GM23338 (cell line): ENCODE data around the gene NIFK. TPM values are rescaled to one million over a fixed set of nuclear protein-coding genes. Genes with fewer than 3 reads are reported as not detected.

Experiments used
- ATAC-seq: fragments of 200-7000 bp; cut with Tn5 transposase; 3 replicates; pipeline ENCODE4 v1.9.1; 2020
- DNase-seq: peaks from one replicate; pipeline ENCODE4 v3.0.0-alpha.2; 2015; ENCODE audit warnings: low spot score
- H2AFZ ChIP-seq: fragments of 200-600 bp; sonication (generic); 2 replicates; pipeline ENCODE4 v1.8.0; 2016; ENCODE audit warnings: antibody characterized with exemption, mild to moderate bottlenecking, moderate library complexity
- H3F3A ChIP-seq: fragments of 200-600 bp; sonication (generic); replicated peaks from 2 replicates; pipeline ENCODE4 v1.8.0; 2017; ENCODE audit warnings: antibody characterized with exemption, mixed run types, low read depth
- H3K27ac ChIP-seq: fragments of 200-600 bp; sonication (generic); 2 replicates; pipeline ENCODE4 v1.6.1; 2016; ENCODE audit warnings: low read depth
- H3K27me3 ChIP-seq: fragments of 200-600 bp; sonication (generic); 2 replicates; pipeline ENCODE4 v1.8.0; 2016; ENCODE audit warnings: mild to moderate bottlenecking, mixed run types, moderate library complexity; ENCODE audit not compliant: insufficient read depth
- H3K36me3 ChIP-seq: fragments of 200-600 bp; sonication (generic); 2 replicates; pipeline ENCODE4 v1.8.0; 2016; ENCODE audit warnings: mild to moderate bottlenecking; ENCODE audit not compliant: insufficient read depth
- H3K4me1 ChIP-seq: fragments of 200-600 bp; sonication (generic); 2 replicates; pipeline ENCODE4 v1.8.0; 2016; ENCODE audit warnings: mild to moderate bottlenecking, moderate library complexity; ENCODE audit not compliant: insufficient read depth
- H3K4me2 ChIP-seq: fragments of 200-600 bp; sonication (generic); 2 replicates; pipeline ENCODE4 v1.7.1; 2017; ENCODE audit warnings: mixed run types
- H3K4me3 ChIP-seq: fragments of 200-600 bp; sonication (generic); 2 replicates; pipeline ENCODE4 v1.6.1; 2016; ENCODE audit warnings: mixed run types
- H3K79me2 ChIP-seq: fragments of 200-600 bp; sonication (generic); replicated peaks from 2 replicates; pipeline ENCODE4 v1.8.0; 2017; ENCODE audit warnings: mild to moderate bottlenecking; ENCODE audit not compliant: insufficient read depth
- H3K9me2 ChIP-seq: fragments of 200-600 bp; sonication (generic); 2 replicates; pipeline ENCODE4 v1.8.0; 2017; ENCODE audit not compliant: insufficient read depth
- H4K20me1 ChIP-seq: fragments of 200-600 bp; sonication (generic); replicated peaks from 2 replicates; pipeline ENCODE4 v1.8.0; 2017; ENCODE audit warnings: mild to moderate bottlenecking; ENCODE audit not compliant: insufficient read depth
- H3K27ac Mint-ChIP-seq: 2 replicates; pipeline ENCODE4 v1.8.0; 2020; ENCODE audit warnings: inconsistent platforms, mild to moderate bottlenecking, moderate library complexity, mixed read lengths
- H3K27me3 Mint-ChIP-seq: 3 replicates; pipeline ENCODE4 v1.8.0; 2022; ENCODE audit warnings: low read depth, mild to moderate bottlenecking, moderate library complexity, mixed read lengths, inconsistent platforms; ENCODE audit not compliant: insufficient read depth, poor library complexity
- H3K36me3 Mint-ChIP-seq: 3 replicates; pipeline ENCODE4 v1.8.0; 2021; ENCODE audit warnings: low read depth, mild to moderate bottlenecking, inconsistent platforms, moderate library complexity, mixed read lengths
- H3K4me1 Mint-ChIP-seq: 3 replicates; pipeline ENCODE4 v1.8.0; 2020; ENCODE audit warnings: mild to moderate bottlenecking, inconsistent platforms, mixed read lengths
- H3K4me3 Mint-ChIP-seq: 3 replicates; pipeline ENCODE4 v1.8.0; 2021; ENCODE audit warnings: moderate library complexity, mild to moderate bottlenecking, inconsistent platforms, mixed read lengths
- H3K9me3 Mint-ChIP-seq: 3 replicates; pipeline ENCODE4 v1.8.0; 2020; ENCODE audit warnings: moderate library complexity, mild to moderate bottlenecking, inconsistent platforms, mixed read lengths
- CREB1 ChIP-seq: fragments of 250-450 bp; sonication (Bioruptor Pico); IDR thresholded peaks from 2 replicates; pipeline ENCODE4 v1.5.0; 2020; ENCODE audit warnings: low read depth, mild to moderate bottlenecking, moderate library complexity
- EZH2 ChIP-seq: fragments of 200-600 bp; sonication (generic); IDR thresholded peaks from one replicate; pipeline ENCODE4 v1.8.0; 2017; ENCODE audit warnings: antibody characterized with exemption, mild to moderate bottlenecking, low read depth; ENCODE audit not compliant: unreplicated experiment
- JUNB ChIP-seq: IDR thresholded peaks from one replicate; pipeline ENCODE4 v1.6.1; 2016; ENCODE audit warnings: antibody characterized with exemption; ENCODE audit not compliant: unreplicated experiment
- NANOG ChIP-seq: IDR thresholded peaks from 2 replicates; pipeline ENCODE4 v1.6.1; 2016; ENCODE audit warnings: antibody characterized with exemption, borderline replicate concordance
- REST ChIP-seq: IDR thresholded peaks from one replicate; pipeline ENCODE4 v1.6.1; 2018; ENCODE audit warnings: antibody characterized with exemption; ENCODE audit not compliant: unreplicated experiment
- ZNF331 ChIP-seq: fragments of 250-450 bp; sonication (Bioruptor Pico); IDR thresholded peaks from 2 replicates; pipeline ENCODE4 v1.5.0; 2020; ENCODE audit warnings: low read depth, mild to moderate bottlenecking, moderate library complexity
- polyA plus RNA-seq: library from polyadenylated mRNA; unstranded; fragments of >200 nt; fragmentation: Nextera tagmentation; extraction: Ambion mirVana; gene quantifications from 2 replicates; pipeline ENCODE4 v1.2.1, GENCODE V29; 2016
- total RNA-seq: library from RNA; depleted of rRNA; stranded (reverse); fragments of >200 nt; shearing (Covaris generic); gene quantifications from 2 replicates; pipeline ENCODE4 v1.2.3, GENCODE V29; 2014
- TF ChIP-seq, protein P1 (sequence below): IDR thresholded peaks from 2 replicates; pipeline ENCODE4 v1.6.1; 2016; ENCODE audit warnings: antibody characterized with exemption

Gene NIFK
- total and polyA plus RNA-seq, 2 experiments from 2014 or later: 106 to 289 TPM

DNA sequence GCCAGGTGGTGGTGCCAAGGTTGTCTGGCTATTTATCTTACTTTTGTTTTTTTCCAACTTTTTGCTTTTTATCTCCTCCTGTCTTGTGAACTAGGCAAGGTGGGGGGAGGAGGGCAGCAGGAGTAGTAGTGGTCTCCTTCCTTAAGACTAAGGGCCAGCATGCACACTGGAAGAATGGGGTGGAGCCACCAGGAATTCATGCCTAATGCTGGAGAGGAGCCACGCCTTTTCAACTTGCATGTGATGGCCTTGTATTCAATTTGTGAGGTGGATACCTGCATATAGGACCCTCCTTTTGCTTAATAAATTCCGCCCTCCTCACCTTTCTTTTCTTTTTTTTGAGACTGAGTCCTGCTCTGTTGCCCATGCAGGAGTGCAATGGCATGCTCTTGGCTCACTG lies 49.8 kb downstream of the NIFK start:
- H3K36me3 ChIP-seq: peaks cover 13% of the 10 kb centered on the region; the same call in 1 of the 2 replicates
- no peak for TF ChIP-seq ZNF331 (CRISPR knock-in tag)
- TF ChIP-seq EZH2: no peak
- TF ChIP-seq REST: no peak
- TF ChIP-seq CREB1 (CRISPR knock-in tag): no peak
- TF ChIP-seq, protein P1, sequence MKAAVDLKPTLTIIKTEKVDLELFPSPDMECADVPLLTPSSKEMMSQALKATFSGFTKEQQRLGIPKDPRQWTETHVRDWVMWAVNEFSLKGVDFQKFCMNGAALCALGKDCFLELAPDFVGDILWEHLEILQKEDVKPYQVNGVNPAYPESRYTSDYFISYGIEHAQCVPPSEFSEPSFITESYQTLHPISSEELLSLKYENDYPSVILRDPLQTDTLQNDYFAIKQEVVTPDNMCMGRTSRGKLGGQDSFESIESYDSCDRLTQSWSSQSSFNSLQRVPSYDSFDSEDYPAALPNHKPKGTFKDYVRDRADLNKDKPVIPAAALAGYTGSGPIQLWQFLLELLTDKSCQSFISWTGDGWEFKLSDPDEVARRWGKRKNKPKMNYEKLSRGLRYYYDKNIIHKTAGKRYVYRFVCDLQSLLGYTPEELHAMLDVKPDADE: no peak
- no peak for TF ChIP-seq NANOG
- no peak for TF ChIP-seq JUNB
- H3K4me3 ChIP-seq: no peak overlapping the region
- no peaks in the 10 kb centered on the region for H3K79me2 ChIP-seq
- H4K20me1 ChIP-seq: no peaks in the 10 kb centered on the region
- Mint-ChIP-seq H3K4me1 (peaks cover 17% of the 10 kb centered on the region), H3K9me3 (peaks cover 31% of the 10 kb centered on the region), H3K36me3 (peaks cover 34% of the 10 kb centered on the region), H3K27me3 (peaks cover 18% of the 10 kb centered on the region), H3K27ac (no peak overlapping the region), H3K4me3 (no peak overlapping the region)
- 0 out of 2 replicates have a peak, but pooled peaks cover 6% of the 10 kb centered on the region for H3F3A ChIP-seq
- no peak overlapping the region for H3K27ac ChIP-seq
- H3K4me2 ChIP-seq: peak overlapping the region; percentile 21
- H3K9me2 ChIP-seq: no peaks in the 10 kb centered on the region
- ATAC-seq (no peak), DNase-seq (no peak)
- no peak overlapping the region; the same call in 1 of the 2 replicates for H2AFZ ChIP-seq
- peaks cover 10% of the 10 kb centered on the region; the same call in 1 of the 2 replicates for H3K27me3 ChIP-seq
- H3K4me1 ChIP-seq: peaks cover 27% of the 10 kb centered on the region

DNA sequence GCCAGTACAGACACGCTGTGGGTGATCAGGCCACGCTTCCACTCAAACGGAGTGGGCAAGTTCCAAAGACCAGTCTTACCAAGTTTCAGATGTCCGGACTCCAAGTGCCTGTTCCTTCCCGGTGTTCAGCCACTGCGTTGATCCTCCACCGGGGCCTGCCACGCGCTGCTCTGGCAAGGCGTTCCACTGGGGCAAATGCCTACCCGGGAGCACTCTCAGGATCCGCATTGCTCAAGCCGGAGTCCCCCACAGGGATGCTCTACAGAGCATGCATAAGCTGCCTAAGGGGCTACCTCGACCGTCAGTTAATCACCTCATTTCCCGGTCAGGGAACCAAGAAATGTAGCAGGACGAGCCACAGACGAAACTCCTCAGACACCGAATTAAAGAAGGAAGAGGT lies 50.5 kb downstream of the NIFK start:
- ATAC-seq (peak; percentile 81), DNase-seq (no peak)
- peaks cover 17% of the 10 kb centered on the region for H3K27me3 ChIP-seq
- TF ChIP-seq, protein P1: no peak
- no peaks in the 10 kb centered on the region for H3K9me2 ChIP-seq
- no peaks in the 10 kb centered on the region for H3K79me2 ChIP-seq
- H3F3A ChIP-seq: 0 out of 2 replicates have a peak, but pooled peaks cover 6% of the 10 kb centered on the region
- peaks cover 15% of the 10 kb centered on the region; the same call in 1 of the 2 replicates for H3K36me3 ChIP-seq
- peaks cover 34% of the 10 kb centered on the region for H3K4me1 ChIP-seq
- H3K36me3 Mint-ChIP-seq: peaks cover 41% of the 10 kb centered on the region
- H4K20me1 ChIP-seq: no peaks in the 10 kb centered on the region
- peak overlapping the region; percentile 21; the same call in 1 of the 2 replicates for H3K4me2 ChIP-seq
- H3K27ac Mint-ChIP-seq: no peak overlapping the region
- no peak overlapping the region for H2AFZ ChIP-seq
- H3K27me3 Mint-ChIP-seq: peaks cover 24% of the 10 kb centered on the region
- no peak overlapping the region for H3K4me3 ChIP-seq
- H3K4me3 Mint-ChIP-seq: no peak overlapping the region
- peaks cover 23% of the 10 kb centered on the region for H3K4me1 Mint-ChIP-seq
- H3K27ac ChIP-seq: no peak overlapping the region
- peaks cover 37% of the 10 kb centered on the region for H3K9me3 Mint-ChIP-seq
